Activated CD4-positive, alpha-beta T cell treated with anti-CD3 and anti-CD28 coated beads for 24 hours (primary cell): Measurements from ENCODE around the gene MEX3C.

ENCODE experiments used
- DNase-seq, 2 donors: peaks; one replicate each; pipeline ENCODE4 v3.0.0-alpha.2; 2020; ENCODE audit warnings: low read depth in 2 of 2

The MEX3C gene

GRCh38 chr18:51191128-51191717, 6.3 kb downstream of the MEX3C start:
- DNase-seq, result no peak

GRCh38 chr18:51190000-51190399, 7.5 kb downstream of the MEX3C start:
- DNase-seq, result no peak

DNA sequence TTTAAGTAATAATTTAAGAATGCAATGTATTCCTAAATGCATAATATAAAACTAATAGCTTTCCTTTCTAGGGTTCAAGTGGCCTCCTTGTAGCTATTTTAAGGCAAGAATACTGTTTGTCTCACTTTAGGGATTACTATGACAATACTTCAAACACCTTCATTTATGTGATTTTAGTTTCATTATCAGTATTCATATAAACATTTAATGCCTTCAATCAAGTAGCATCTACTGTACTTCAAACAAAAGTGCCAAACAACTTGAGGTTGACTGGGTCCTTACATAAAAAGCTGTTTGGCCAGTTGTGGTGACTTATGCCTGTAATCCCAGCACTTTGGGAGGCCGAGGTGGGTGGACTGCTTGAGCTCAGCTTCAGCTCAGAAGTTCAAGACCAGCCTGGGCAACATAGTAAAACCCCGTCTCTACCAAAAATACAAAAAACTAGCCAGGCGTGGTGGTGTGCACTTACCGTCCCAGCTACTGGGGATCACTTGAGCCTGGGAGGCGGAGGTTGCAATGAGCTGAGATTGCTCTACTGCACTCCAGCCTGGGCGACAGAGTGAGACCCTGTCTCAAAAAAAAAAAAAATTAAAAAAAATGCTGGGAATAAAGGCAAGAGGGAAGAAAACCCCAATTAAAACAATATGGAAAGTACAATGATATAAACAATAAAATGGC, 9.3 kb downstream of the MEX3C start:
- no peak for DNase-seq

DNA sequence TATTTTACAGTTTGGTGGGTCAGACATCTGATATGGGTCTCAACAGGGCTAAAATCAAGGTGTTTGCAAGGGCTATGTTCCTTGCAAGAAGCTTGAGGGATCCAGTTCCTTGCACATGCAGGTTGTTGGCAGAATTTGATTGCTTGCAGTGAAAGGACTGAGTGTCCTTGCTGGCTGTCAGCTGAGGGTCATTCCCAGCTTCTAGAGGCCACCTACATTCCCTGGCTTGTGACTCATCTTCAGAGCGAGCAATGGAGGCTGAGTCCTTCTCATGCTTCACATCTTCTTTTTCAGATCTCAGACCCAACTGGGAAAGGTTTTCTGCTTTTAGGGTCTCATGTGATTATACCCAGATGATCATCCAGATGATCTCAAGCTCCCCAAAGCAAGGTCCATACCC, 12.4 kb downstream of the MEX3C start:
- no peak for DNase-seq

GRCh38 chr18:51184091-51184457, 13.4 kb downstream of the MEX3C start:
- DNase-seq, result no peak

DNA sequence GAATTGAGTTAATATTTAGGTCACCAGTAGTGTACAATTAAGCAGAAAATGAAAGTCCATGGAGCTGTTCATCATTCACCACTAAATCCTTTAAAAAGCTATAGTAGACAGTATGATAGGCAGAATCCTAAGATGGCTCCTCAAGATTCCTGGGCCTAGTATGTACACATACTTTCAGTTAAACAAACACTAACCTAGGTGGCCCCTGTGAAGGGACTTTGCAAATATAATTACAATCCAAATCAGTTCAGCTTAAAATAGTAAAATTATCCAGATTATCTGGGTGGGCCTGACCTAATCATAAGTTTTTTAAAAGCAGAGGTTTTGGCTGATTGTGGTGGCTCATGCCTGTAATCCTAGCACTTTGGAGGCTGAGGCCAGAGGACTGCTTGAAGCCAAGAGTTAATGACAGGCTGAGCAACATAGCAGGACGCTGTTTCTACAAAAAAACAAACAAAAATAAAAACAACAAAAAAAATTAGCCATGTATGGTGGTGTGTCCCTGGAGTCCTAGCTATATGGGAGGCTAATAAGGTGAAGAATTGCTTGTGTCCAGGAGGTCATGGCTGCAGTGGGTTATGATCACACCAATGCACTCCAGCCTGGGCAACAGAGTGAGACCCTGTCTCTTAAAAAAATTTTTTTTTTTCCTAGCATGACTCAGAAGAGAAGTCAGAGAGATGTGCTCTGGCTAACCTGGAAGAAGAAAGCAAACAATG, 13.9 kb downstream of the MEX3C start:
- DNase-seq, result no peak

DNA sequence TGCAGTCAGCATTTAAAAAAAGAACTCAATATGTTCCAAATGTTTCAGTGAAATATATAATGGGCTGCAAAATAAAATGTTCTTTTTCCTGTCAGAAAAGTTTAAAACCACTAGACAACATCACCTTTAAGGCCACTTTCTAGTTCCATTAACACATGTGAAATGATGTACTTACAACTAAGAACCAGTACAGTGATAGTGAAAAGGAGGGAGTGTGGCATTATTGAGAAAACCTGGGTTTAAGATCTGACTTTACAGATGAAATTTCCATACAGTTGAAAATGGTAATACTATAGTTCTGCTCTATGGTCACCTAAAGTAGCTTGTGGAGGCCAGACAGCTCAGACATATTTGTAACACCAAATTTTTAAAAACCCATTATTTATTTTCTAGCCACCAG, 14.7 kb downstream of the MEX3C start:
- no peak for DNase-seq

DNA sequence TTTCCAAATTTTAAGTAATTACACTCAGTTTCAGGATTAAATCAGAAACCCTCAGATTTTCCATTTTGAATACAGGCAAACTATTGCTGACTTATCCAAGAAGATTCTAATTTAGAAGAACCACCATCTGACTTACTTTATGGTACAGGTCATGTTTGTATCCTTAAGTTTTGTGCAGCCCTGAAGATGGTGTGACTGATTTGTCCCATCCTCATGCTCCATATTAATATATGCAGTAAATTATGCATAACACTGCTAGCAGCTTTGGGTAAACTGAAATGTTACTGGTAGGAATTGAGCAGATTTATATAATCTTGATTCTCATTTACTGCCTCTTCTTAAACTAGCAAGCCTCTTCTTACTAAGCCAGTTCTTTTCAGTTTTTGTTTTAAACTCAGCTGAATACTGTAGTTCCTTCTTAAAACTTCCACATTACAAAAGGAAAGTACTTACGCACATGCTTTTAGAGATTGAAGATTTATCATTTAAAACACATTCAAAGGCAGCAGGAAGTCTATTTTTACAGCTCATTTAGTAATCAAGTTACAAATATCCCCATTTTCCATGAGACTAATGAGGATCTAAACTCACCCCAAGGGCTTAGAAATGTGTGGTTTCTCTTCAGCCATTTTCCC, 25.7 kb downstream of the MEX3C start:
- no peak for DNase-seq

DNA sequence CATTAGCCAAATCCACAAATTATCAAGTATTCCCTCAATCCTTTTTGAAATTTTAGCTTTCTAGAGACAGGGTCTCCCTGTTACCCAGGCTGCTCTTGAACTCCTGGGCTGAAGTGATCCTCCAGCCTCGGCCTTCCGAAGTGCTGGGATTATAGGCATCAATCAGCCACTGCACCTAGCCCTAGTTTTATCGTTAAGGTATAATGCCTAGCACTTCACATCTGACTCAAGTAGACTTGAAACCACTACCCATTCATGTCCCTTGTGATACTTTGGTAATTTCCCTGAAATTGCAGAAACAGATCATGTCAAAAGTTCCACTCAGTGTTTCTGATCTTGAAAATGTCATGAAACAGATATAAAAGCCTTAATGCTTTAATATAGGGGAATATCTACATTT, 26.3 kb downstream of the MEX3C start:
- no peak for DNase-seq

GRCh38 chr18:51170664-51171063, 26.8 kb downstream of the MEX3C start:
- no peak for DNase-seq

DNA sequence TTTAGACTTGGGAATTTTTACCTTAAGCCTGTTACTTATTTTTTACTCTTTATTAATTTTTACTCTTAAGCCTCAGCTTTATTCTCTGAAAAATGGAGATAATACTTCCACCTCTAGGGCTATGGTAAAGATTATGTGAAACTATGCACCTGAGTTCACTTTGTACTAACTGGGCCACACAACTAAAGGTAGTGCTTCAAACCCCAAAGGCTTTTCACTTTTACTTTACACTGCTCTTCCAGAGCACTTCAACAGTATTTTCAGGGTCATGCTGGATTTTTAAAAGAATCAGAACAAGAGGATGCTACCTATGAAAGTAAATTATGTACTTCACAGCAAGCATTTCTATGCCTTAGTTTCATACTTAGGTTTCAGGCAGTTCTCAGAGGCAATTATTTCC, 27.8 kb downstream of the MEX3C start:
- DNase-seq, result no peak

- no peak for DNase-seq
Measured at GRCh38 chr18:51168960-51169662, 28.4 kb downstream of the MEX3C start.

GRCh38 chr18:51168026-51168742, 29.3 kb downstream of the MEX3C start:
- no peak for DNase-seq

DNA sequence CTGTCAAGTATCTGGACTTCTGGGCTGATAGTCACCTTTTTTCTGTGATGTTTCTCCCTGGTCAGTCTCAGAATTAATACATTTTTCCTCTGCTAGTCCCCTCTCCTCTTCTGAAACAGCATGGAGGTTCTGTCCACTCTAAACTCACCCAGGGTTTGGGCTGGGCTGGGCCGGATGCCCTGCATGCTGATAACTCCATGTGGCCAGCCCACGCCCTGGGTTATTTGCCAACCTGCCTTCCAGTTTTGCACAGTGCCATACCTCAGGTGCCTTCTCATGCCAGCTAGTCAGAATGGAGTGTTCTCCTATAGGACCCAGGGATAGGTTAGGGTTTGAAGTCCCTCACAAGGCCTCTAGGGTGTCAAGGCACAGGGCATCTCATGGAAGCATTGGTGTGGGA, 32.2 kb downstream of the MEX3C start:
- DNase-seq, result no peak

DNA sequence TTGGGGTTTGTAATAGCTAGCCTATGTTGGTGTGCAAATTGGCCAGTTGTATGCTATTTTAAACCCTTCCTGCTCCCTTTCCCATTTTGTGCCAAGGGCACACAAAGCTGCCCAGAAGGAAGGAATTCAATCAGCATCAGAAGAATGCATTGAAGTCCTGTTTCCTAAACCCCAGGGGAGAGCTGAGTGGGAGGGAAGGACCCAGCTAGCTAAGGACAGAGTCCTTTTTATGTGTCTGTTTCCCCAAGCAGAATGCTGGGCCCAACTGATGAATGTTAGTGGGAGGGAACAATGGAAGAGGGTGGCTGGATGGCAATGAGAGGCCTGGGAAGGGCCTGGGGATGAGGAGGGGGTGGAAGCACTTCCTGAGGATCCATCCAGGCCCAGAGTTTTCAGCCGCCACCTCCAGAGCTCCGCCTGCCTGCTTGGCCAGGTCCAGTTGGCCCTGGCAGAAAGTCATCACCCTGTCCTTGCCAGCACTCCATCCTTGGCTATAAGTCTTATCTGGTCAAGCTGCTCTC, 32.7 kb downstream of the MEX3C start:
- no peak for DNase-seq

- DNase-seq, result no peak
Measured at GRCh38 chr18:51164342-51164741, 33.1 kb downstream of the MEX3C start.

DNA sequence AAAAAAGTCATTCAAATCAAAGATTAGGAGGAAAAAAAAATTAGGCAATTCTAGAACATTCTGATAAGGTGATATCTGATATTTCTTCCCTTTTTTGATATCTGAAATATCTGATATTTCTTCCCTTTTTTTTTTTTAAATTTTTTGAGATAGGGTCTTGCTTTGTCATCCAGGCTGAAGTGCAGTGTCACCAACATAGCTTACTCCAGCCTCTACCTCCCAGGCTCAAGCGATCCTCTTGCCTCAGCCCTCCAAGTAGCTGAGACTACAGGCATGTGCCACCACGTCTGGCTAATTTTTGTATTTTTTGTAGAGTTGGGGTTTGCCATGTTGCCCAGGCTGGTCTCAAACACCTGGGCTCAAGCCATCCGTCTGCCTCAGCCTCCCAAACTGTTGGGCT, 33.9 kb downstream of the MEX3C start:
- no peak for DNase-seq

GRCh38 chr18:51162617-51163016, 34.9 kb downstream of the MEX3C start:
- no peak for DNase-seq

DNA sequence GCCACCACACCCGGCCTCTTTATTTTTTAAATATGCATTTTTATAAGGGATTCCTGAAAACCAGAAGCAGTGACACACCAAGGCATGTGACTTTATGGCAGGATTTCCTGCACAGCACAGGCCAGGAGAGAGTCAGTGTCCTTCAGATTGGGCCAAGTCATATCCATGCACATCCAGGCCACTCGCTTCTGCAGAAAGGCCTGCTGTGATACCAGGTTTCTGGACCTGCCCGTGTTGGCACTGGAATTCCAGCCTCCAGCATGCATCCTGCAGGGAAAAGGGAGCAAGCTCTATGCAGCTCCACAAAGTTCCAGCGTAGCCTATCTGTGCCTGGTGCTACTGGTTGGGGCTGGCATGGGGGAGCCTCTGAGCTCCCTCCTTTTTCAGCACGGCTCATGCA, 36.8 kb downstream of the MEX3C start:
- DNase-seq, result no peak

DNA sequence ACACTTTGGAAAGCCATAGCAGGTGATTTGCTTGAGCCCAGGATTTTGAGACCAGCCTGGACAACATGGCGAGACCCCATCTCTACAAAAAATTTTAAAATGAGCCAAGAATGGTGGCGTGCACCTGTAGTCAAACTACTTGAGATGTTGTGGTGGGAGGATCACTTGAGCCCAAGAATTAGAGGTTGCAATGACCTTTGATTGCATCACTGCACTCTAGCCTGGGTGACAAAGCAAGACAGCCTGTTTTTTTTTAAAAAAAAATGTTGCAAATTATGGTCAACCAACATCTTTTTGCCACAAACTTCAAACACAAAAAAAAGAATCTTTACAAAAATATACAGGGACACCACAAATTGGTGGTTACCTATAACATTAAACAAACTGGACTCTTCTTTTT, 40.3 kb downstream of the MEX3C start:
- DNase-seq, result no peak

- no peak for DNase-seq
Measured at GRCh38 chr18:51154431-51155063, 42.9 kb downstream of the MEX3C start.
